HG03442 (cell line): ENCODE results near the gene CASS4.

Source experiments
- ATAC-seq: cut with Tn5 transposase; IDR thresholded peaks from one replicate; pipeline ENCODE4 v1.9.1; 2021; ENCODE audit warnings: mild to moderate bottlenecking, moderate library complexity; ENCODE audit not compliant: unreplicated experiment

Gene CASS4

GRCh38 chr20:56501116-56501515 is 89.1 kb downstream of the CASS4 start:
- ATAC-seq: no peak

- no peak for ATAC-seq
Measured at GRCh38 chr20:56503916-56504315, 91.9 kb downstream of the CASS4 start.

GRCh38 chr20:56504373-56505005 is 92.4 kb downstream of the CASS4 start:
- ATAC-seq: no peak

GRCh38 chr20:56506103-56506502 is 94.0 kb downstream of the CASS4 start:
- no peak for ATAC-seq
